Activated naive CD4-positive, alpha-beta T cell (primary cell): ENCODE results near the gene RAB40C.

Experiments
- DNase-seq, 4 experiments: peaks; one replicate each; lab custom pipeline; 2025; lab: John Stamatoyannopoulos, UW

The RAB40C gene

GRCh38 chr16:668519-669171, 78.8 kb downstream of the RAB40C start:
- no peak for DNase-seq

GRCh38 chr16:669666-670065, 79.8 kb downstream of the RAB40C start:
- DNase-seq, result no peak

- no peak for DNase-seq
Measured at GRCh38 chr16:670485-671352, 80.9 kb downstream of the RAB40C start.

- no peak for DNase-seq
Measured at GRCh38 chr16:671353-672131, 81.7 kb downstream of the RAB40C start.

GRCh38 chr16:672371-672770, 82.5 kb downstream of the RAB40C start:
- DNase-seq, result no peak

- no peak for DNase-seq
Measured at GRCh38 chr16:672851-673250, 83.0 kb downstream of the RAB40C start.

- no peak for DNase-seq
Measured at GRCh38 chr16:673399-673991, 83.6 kb downstream of the RAB40C start.

GRCh38 chr16:674214-674881, 84.5 kb downstream of the RAB40C start:
- DNase-seq, result no peak

- DNase-seq, result no peak
Measured at GRCh38 chr16:674968-675883, 85.4 kb downstream of the RAB40C start, which contains the start of gene RHBDL1. Gene RHBDL1 (plus strand): TSS chr16:675671. CDS start chr16:675791, 120 bp downstream.

- no peak for DNase-seq
Measured at GRCh38 chr16:675884-676564, 86.2 kb downstream of the RAB40C start.

GRCh38 chr16:676565-676902, 86.7 kb downstream of the RAB40C start:
- no peak for DNase-seq

GRCh38 chr16:676913-677312, 87.0 kb downstream of the RAB40C start:
- DNase-seq, result no peak

- no peak for DNase-seq
Measured at GRCh38 chr16:677316-678190, 87.7 kb downstream of the RAB40C start.

- no peak for DNase-seq
Measured at GRCh38 chr16:678209-678857, 88.5 kb downstream of the RAB40C start.
